ENCODE data around the gene RP2. TPM values are rescaled to one million over a fixed set of nuclear protein-coding genes. Genes with fewer than 3 reads are reported as not detected.

RP2 gene
- total RNA-seq, 4 donors from 2014 or later, result 8.9 to 14.9 (median 10.5) TPM

DNA sequence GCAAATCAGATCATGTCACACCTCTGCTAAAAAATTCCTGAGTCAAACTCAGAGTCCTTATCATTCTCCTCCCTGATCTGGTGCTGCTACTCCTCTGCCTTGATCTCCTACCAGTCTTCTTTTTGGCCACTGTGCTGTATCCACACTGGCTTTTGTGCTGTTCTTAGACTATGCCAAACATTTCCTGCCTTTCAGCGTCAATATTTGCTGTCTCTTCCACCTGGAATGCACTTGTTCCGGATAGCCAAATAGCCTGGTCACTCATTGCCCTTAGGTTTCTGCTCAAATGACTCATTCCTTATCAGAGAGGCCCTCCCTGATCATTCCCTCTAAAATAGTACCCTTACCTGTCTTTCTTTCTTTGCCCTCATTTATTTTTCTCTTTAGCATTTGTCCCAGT lies 24.4 kb upstream of the RP2 start:
- H3K27ac ChIP-seq, result no peak overlapping the region
- no peak for TF ChIP-seq POLR2A (IDR thresholded peaks at IDR 0.05)
- TF ChIP-seq EP300 (IDR thresholded peaks at IDR 0.05), result no peak
- no peak for TF ChIP-seq POLR2AphosphoS5 (IDR thresholded peaks at IDR 0.05)
- TF ChIP-seq, protein P1, sequence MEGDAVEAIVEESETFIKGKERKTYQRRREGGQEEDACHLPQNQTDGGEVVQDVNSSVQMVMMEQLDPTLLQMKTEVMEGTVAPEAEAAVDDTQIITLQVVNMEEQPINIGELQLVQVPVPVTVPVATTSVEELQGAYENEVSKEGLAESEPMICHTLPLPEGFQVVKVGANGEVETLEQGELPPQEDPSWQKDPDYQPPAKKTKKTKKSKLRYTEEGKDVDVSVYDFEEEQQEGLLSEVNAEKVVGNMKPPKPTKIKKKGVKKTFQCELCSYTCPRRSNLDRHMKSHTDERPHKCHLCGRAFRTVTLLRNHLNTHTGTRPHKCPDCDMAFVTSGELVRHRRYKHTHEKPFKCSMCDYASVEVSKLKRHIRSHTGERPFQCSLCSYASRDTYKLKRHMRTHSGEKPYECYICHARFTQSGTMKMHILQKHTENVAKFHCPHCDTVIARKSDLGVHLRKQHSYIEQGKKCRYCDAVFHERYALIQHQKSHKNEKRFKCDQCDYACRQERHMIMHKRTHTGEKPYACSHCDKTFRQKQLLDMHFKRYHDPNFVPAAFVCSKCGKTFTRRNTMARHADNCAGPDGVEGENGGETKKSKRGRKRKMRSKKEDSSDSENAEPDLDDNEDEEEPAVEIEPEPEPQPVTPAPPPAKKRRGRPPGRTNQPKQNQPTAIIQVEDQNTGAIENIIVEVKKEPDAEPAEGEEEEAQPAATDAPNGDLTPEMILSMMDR (IDR thresholded peaks at IDR 0.05), result no peak
- no peaks in the 10 kb centered on the region for H3K36me3 ChIP-seq
- WGBS, 2 donors (ENCODE audit: low coverage in 1 of 2), result 70 to 100% methylated on average over 1 to 2 of the region's 2 CpGs
- no peak for ATAC-seq
- H3K4me3 ChIP-seq, result no peak overlapping the region
- no peaks in the 10 kb centered on the region for H3K4me1 ChIP-seq
- H3K27me3 ChIP-seq, result no peaks in the 10 kb centered on the region
- no peaks in the 10 kb centered on the region for H3K9me3 ChIP-seq

DNA sequence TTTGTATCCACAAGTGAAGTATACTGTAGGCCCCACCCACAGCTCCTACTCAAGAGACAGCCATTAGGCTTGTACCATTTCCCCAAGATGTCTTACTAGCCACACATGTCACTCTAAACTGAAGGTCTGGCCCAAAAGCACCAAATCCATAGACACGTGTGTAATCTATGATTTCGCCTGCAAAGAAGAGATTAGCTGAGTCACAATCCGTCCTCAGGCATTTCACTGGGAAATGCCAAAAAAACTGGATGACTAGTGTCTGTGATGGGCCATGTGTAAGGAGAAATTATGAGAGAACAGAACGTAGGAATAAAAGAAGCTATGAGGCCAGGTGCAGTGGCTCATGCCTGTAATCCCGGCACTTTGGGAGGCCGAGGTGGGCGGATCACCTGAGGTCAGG lies 21.9 kb upstream of the RP2 start:
- no peak for ATAC-seq

DNA sequence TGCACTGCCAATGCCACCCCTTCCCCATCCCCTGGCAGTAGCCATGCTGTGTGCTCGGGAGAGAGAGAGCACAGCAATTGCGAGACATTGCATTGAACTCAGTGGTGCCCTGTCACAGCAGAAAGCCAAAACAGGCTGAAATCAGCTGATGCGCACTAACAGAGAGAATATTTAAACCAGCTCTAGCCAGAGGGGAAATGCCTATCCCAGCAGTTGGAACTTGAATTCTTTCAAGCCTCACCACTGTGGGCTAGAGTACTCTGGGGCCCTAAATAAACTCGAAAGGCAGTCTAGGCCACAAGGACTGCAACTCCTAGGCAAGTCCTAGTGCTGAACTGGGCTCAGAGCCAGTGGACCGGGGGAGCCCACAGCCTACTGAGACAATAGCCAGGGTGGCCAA lies 17.7 kb upstream of the RP2 start:
- WGBS, 2 donors (ENCODE audit: low coverage in 1 of 2), result 76 to 83% methylated on average over 2 of the region's 5 CpGs
- Histone ChIP-seq H3K9me3 (no peaks in the 10 kb centered on the region), H3K27ac (no peak overlapping the region), H3K4me1 (no peaks in the 10 kb centered on the region), H3K36me3 (no peaks in the 10 kb centered on the region), H3K27me3 (no peaks in the 10 kb centered on the region), H3K4me3 (no peak overlapping the region)
- TF ChIP-seq POLR2A (IDR thresholded peaks at IDR 0.05) (no peak), EP300 (IDR thresholded peaks at IDR 0.05) (no peak), POLR2AphosphoS5 (IDR thresholded peaks at IDR 0.05) (no peak)
- TF ChIP-seq, protein P1 (IDR thresholded peaks at IDR 0.05), result no peak
- ATAC-seq, result no peak

More for the DNA sequence above, 21.9 kb upstream of the RP2 start:
- Histone ChIP-seq H3K9me3 (no peaks in the 10 kb centered on the region), H3K36me3 (no peaks in the 10 kb centered on the region), H3K4me3 (no peak overlapping the region), H3K27me3 (no peaks in the 10 kb centered on the region), H3K4me1 (no peaks in the 10 kb centered on the region), H3K27ac (no peak overlapping the region)
- 75 to 80% methylated on average over 1 to 5 of the region's 7 CpGs for WGBS, 2 donors (ENCODE audit: low coverage in 1 of 2)
- TF ChIP-seq POLR2AphosphoS5 (IDR thresholded peaks at IDR 0.05), result no peak
- no peak for TF ChIP-seq POLR2A (IDR thresholded peaks at IDR 0.05)
- TF ChIP-seq EP300 (IDR thresholded peaks at IDR 0.05), result no peak
- TF ChIP-seq, protein P1 (IDR thresholded peaks at IDR 0.05), result no peak

DNA sequence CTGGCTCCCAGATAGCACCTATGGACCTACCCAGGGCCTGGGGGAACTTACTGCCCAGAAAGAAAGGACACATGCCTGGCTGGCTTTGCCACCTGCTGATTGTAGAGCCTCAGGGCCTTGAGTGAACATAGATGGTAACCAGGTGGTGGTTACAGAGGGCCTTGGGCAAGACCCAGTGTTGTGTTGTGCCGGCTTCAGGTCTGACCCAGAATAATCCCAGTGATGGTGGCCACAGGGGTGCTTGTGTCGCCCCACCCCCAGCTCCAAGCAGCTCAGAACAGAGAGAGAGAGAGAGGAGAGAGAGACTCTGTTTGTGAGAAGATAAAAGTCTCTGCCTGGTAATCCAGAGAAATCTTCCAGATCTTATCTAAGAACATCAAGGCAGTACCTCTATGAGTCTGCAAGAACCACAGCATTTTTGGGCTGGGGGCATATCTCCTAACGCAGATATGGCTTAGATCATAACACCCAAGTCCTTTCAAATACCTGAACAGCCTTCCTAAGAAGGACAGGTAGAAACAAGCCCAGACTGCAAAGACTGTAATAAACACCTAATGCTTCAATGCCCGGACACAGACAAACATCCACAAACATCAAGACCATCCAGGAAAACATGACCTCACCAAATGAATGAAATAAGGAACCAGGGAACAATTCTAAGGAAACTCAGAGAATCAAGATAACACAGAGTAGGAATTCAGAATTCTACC lies 16.3 kb upstream of the RP2 start:
- WGBS, 2 donors (ENCODE audit: low coverage in 1 of 2), result 85 to 88% methylated on average over 1 to 3 of the region's 4 CpGs
- Histone ChIP-seq H3K27ac (no peak overlapping the region), H3K36me3 (no peaks in the 10 kb centered on the region), H3K27me3 (no peaks in the 10 kb centered on the region), H3K4me1 (no peaks in the 10 kb centered on the region), H3K9me3 (no peaks in the 10 kb centered on the region), H3K4me3 (no peak overlapping the region)
- TF ChIP-seq, protein P1 (IDR thresholded peaks at IDR 0.05), result no peak
- ATAC-seq, result no peak

DNA sequence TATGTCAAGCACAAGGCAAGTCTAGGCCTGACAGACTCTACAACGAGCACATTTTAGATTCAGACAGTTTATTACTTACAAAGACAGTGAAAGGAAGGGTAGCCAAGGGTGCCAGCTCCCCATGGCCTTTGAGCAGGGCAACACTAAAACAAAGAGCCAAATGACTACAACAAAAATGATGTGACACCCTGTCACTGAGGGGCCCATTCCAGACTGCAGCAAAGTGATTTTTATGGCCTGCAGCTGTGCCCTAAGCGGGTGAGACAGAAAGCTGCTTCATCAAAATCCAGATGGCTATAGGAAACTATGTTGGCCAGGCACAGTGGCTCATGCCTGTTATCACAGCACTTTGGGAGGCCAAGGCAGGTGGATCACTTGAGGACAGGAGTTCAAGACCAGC lies 13.4 kb upstream of the RP2 start:
- no peak for ATAC-seq
- Histone ChIP-seq H3K4me1 (no peaks in the 10 kb centered on the region), H3K36me3 (no peaks in the 10 kb centered on the region), H3K27me3 (no peaks in the 10 kb centered on the region), H3K4me3 (no peak overlapping the region), H3K27ac (no peak overlapping the region), H3K9me3 (no peaks in the 10 kb centered on the region)
- no peak for TF ChIP-seq POLR2AphosphoS5 (IDR thresholded peaks at IDR 0.05)
- TF ChIP-seq, protein P1 (IDR thresholded peaks at IDR 0.05), result no peak
- TF ChIP-seq EP300 (IDR thresholded peaks at IDR 0.05), result no peak
- no peak for TF ChIP-seq POLR2A (IDR thresholded peaks at IDR 0.05)
- 17 to 20% methylated on average over 1 of the region's 2 CpGs for whole genome bisulfite sequencing, 2 donors (ENCODE audit: low coverage in 1 of 2)

Data from gastroesophageal sphincter (tissue), 4 donors.